ENCODE data around the gene GPR39.

GPR39 gene

GRCh38 chr2:132463719-132464118 is 47.1 kb downstream of the GPR39 start:
- TF ChIP-seq, protein P1, sequence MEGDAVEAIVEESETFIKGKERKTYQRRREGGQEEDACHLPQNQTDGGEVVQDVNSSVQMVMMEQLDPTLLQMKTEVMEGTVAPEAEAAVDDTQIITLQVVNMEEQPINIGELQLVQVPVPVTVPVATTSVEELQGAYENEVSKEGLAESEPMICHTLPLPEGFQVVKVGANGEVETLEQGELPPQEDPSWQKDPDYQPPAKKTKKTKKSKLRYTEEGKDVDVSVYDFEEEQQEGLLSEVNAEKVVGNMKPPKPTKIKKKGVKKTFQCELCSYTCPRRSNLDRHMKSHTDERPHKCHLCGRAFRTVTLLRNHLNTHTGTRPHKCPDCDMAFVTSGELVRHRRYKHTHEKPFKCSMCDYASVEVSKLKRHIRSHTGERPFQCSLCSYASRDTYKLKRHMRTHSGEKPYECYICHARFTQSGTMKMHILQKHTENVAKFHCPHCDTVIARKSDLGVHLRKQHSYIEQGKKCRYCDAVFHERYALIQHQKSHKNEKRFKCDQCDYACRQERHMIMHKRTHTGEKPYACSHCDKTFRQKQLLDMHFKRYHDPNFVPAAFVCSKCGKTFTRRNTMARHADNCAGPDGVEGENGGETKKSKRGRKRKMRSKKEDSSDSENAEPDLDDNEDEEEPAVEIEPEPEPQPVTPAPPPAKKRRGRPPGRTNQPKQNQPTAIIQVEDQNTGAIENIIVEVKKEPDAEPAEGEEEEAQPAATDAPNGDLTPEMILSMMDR (IDR thresholded peaks at IDR 0.05; ENCODE audit: extremely low read depth, missing control alignments) = no peak
- DNase-seq (ENCODE audit: low spot score) = no peak

DNA sequence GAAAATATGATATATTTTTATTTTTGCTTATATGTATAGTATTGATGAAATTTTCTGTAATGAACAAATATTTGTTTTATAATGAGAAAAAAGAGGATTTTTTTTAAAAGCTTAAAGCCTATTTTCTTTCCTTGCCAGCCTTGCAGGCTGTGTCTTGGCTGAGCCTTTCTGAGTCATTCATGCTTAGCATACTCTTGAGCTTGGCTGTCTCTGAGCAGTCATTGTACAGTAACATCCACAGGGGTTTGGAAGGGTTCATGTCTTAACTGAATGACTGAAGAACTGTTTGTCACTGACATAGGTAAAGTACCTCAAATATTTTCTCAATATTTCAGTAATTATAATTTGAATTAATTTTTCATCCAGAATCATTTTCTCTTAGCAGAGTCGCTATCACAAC is 49.3 kb downstream of the GPR39 start:
- TF ChIP-seq, protein P1 (IDR thresholded peaks at IDR 0.05; ENCODE audit: extremely low read depth, missing control alignments) = no peak

DNA sequence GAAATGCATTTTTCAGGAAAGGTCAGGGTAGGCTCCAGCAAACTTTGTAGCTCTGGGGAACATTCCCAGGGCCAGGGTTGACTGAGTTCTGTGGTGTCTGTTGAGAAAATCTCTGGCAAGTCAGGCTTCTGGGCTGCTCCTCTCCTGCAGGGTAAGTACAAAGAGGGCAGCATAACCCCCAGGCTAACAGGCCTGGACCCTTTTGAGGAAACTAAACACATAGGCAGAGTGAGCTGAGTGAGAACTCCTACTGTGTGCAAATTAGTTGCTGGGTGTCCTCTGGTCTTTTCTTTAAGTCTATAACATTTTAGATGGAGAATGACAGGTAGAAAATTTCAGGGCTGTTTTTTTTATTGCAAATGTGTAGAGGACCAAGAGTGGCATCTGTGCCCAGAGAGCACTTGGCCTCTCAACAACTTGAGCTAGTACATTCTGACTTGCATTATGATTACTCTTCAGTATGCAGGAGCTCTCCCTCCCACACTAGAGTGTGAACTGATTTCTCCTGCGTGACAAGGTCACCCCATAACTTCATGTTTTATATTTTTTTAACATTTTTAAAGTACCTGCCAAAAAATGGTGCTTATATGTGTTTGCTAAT is 49.9 kb downstream of the GPR39 start:
- DNase-seq (ENCODE audit: low spot score) = no peak
- TF ChIP-seq, protein P1 (IDR thresholded peaks at IDR 0.05; ENCODE audit: extremely low read depth, missing control alignments) = no peak

More for the DNA sequence above, 49.3 kb downstream of the GPR39 start:
- no peak for DNase-seq (ENCODE audit: low spot score)

GRCh38 chr2:132468821-132469675 is 52.4 kb downstream of the GPR39 start:
- TF ChIP-seq, protein P1 (IDR thresholded peaks at IDR 0.05; ENCODE audit: extremely low read depth, missing control alignments) = no peak
- no peak for DNase-seq (ENCODE audit: low spot score)

- TF ChIP-seq, protein P1 (IDR thresholded peaks at IDR 0.05; ENCODE audit: extremely low read depth, missing control alignments) = no peak
- DNase-seq (ENCODE audit: low spot score) = no peak
Observed at GRCh38 chr2:132470746-132471145, 54.1 kb downstream of the GPR39 start.

GRCh38 chr2:132473174-132473883 is 56.7 kb downstream of the GPR39 start:
- TF ChIP-seq, protein P1 (IDR thresholded peaks at IDR 0.05; ENCODE audit: extremely low read depth, missing control alignments) = no peak
- DNase-seq (ENCODE audit: low spot score) = no peak

- TF ChIP-seq, protein P1 (IDR thresholded peaks at IDR 0.05; ENCODE audit: extremely low read depth, missing control alignments) = no peak
- no peak for DNase-seq (ENCODE audit: low spot score)
Observed at GRCh38 chr2:132475615-132476014, 59.0 kb downstream of the GPR39 start.
